GM23248 (cell line): ENCODE results near the gene MYH9.

Experiments
- EZH2 ChIP-seq: fragments of 200-600 bp; sonication (generic); IDR thresholded peaks from 2 replicates; pipeline ENCODE4 v1.6.1; 2018; ENCODE audit warnings: antibody characterized with exemption, mild to moderate bottlenecking; ENCODE audit not compliant: insufficient read depth, poor library complexity, severe bottlenecking
- EZH2phosphoT487 ChIP-seq: fragments of 200-600 bp; sonication (generic); IDR thresholded peaks from 2 replicates; pipeline ENCODE4 v1.6.1; 2018; ENCODE audit warnings: antibody characterized with exemption, moderate library complexity, mild to moderate bottlenecking, low read depth; ENCODE audit not compliant: insufficient read depth

GRCh38 chr22:36253523-36254490, 134.0 kb downstream of the MYH9 start:
- TF ChIP-seq EZH2phosphoT487: no peak
- no peak for TF ChIP-seq EZH2
